Activated CD8-positive, alpha-beta memory T cell treated with anti-CD3 and anti-CD28 coated beads for 1 hour (primary cell): ENCODE data around the gene DCN.

Experiments used
- DNase-seq, 2 donors: peaks; one replicate each; pipeline ENCODE4 v3.0.0-alpha.2; 2020; ENCODE audit warnings: low read depth in 1 of 2; ENCODE audit errors: extremely low read depth in 1 of 2

The DCN gene

DNA sequence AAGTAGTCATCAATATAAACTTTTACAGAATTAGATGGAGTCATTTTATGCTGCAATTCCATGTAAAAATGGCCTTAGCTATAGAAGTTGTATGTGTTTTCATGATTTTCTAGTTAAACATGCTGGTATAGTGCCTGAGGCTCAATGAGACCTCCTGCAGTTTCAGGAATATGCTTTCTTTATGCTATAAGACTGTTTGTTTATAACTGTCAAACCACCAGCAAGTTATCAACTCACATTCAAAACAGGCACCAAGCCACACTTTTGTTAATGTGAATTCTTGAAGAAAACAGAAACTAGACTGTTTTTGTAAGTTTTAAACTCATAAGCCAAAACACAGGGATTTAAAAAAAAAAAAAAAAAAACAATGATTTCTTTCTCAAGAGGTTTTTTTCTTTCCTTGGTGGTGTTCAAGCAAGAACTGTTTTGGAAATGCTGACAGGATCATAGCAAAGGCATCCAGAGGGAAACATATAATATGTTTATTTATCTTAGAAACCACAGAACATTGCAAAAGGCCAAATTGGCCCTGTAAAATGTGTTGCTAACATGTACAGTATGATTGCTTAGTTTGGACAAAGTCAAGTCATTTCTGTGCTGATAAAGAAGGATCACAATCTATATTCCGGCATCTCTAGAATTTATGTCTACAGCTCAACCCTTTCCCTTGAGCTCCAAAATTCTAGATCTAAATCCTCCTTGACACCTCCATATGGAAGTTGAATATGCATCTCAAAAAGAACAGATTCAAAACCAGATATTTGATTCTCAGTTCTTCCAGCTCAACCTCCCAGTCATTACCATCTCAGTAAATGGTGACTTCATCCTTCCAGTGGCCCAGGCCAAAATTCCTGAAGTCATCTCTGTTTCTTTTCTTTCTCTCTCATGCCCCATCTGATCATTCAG lies 42.3 kb downstream of the DCN start:
- DNase-seq = no peak

DNA sequence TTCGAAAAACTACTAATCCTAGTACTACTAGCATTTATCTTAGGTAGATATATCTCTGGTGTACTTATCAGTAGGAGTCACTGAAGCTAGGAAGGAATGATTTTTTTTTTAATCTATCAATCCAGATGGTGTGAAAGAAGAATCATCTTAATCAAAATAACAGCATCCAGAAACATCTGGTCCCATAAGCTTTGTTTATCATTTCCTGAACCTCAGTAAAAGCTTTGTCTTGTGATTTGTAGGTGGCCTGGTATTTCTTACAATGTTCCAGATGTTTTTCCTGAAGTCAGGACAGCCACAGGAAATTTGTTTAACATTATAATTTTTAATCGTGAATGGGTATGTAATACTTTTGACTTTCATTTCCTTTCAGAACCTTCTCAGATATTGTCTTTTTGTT lies 43.3 kb downstream of the DCN start:
- no peak for DNase-seq

DNA sequence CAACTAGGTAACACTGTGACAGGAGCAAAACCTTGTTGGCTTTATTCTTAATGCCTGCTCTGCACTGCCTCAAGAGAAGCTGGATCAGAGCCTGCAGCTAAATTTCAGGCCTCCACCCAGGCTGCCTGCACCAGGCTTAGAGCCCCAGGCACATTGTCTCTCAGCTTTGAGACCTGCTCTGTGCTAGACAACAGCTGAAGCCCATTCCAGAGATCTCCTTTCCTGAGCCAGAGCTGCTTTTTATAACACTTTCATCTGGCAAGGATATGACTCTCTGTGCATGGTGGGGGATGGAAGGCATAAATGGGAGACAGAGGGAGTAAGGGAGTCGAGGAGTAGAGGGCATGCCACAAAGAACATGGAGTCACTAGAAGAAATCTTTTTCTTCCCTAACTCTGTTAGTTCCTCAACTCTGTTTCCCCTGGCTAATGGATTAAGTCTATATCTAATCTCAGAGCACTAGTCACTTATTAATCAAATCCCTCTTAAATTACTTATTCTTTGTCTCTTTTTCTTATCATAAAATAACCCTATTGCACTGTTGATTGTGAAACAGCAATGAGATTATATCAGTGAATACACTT lies 44.2 kb downstream of the DCN start:
- no peak for DNase-seq

DNA sequence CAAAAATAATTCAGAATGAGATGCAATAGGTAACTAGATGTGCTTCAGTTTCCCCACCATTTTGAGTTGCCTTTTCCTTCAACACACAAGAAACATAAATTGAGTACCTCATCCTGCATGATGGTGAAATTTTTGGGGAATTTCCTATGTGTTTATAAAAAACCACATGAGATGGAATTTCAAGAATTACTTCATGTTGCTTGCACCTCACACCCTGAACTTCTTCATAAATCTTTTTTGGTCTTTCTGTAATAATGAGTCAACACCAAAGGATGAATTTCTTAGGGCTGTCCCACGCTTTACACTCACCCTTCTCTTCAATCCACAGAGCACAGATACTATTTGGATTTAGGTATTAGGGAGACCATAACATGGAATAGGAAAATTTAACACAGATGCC lies 48.7 kb downstream of the DCN start:
- DNase-seq = no peak

DNA sequence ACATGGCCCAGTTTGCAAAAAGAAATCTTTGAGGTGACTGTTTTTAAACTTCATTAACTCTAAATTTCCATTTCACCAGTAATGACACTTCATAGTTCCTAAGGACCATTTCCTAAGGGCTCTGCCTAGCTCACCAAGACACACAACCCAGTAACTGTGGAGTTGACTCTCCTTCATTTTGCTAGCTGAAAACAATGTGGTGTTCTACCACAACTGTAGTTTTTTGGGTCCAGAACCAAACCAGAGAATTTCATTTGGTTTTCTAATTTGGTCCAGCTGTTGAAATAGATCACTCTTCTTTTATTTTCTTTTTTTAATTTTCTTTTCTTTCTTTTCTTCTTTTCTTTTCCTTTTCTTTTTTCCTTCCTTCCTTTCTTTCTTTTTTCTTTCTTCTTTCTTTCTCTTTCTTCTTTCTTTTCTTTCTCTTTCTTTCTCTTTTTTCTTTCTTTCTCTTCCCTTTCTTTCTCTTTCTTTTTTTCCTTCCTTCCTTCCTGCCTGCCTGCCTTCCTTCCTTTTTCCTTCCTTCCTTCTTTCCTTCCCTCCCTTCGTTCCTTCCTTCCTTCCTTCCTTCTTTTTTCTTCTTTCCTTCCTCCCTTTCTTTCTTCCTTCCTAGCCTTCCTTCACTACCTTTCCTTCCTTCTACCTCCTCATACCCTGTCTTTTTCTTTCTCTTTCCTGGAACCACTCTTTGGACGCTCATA lies 52.8 kb downstream of the DCN start:
- no peak for DNase-seq

DNA sequence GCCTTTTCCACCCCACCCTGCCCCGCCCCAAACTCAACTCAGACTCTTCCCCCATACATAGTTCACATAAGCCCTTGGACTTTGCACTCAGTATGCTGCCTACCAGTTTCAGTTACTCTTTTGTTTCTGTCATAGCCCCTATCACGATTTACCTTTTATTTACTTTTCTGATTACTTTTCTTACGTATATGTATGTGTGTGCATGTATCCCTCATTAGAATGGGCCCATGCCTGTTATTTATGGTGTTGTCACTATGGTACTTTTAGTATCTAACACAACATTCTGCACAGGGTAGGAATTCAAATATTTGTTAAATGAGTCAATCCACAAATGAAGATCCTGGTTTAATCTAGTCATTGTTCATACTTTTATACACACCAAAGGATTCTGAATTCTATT lies 54.9 kb downstream of the DCN start:
- DNase-seq = no peak

DNA sequence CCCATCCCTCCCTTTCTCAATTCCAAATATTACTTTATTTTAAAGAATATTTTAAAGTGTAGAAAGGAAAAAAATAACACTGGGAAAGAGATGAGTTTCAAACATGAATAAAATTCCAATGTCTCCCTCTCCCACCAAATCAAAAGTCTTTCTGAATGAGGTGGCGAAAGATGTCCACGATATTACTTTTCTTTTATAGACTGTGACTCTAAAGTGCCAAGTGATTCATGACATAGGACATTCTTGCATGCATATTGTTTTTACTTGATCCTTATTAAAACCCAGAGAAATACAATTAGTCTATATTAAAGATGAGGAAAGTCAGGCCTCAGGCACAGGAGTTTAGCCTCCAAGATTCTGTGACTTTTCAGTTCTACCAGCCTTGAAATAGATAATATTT lies 55.3 kb downstream of the DCN start:
- DNase-seq = no peak

DNA sequence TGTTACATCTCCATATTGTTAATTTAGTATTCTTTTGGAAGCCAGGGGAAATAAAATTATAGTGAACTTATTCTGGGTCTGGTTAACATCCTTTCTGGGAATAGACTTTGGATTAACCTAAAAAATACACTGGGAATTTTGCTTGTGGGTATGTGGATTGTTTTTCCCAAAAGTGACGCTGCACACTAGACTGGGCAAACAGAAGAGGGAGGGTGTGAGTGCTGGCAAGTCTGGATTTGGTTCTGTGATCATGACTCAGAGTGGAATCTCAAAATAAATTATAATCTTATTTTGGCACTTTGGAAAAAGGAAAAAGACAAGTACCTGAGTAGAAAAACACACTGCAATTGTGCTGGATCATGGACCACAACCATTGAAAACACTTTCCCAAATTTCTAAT lies 56.1 kb downstream of the DCN start:
- DNase-seq = no peak

DNA sequence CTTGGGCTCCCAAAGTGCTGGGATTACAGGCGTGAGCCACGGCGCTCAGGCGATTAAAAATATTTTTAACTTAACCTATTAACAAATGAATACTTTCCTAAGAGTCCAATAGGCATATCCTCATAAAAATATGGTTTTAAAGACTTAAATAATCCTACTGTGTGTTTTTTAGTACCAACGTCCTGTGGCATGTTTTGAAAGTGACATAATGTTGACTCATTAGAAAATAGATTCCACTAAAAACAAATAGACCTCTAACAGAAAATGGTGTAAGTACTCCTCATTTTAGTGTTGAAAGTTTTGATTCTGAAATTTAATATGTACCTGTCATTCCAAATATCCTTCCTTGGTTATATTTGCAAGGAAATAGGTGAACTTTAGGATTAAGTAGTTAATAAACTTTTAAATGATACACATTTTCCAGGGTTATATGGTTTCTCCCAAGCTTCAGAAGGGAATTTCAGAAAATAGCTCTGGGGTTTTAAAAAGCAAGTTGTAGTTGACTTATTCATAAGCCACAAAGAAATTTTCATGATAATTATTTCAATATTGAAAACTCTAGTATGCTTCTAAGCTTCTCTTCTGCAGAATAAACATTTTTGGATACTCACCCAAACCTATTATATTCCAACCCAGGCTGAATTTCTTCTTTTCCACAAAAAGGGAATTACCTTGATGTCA lies 59.2 kb downstream of the DCN start:
- DNase-seq = no peak

DNA sequence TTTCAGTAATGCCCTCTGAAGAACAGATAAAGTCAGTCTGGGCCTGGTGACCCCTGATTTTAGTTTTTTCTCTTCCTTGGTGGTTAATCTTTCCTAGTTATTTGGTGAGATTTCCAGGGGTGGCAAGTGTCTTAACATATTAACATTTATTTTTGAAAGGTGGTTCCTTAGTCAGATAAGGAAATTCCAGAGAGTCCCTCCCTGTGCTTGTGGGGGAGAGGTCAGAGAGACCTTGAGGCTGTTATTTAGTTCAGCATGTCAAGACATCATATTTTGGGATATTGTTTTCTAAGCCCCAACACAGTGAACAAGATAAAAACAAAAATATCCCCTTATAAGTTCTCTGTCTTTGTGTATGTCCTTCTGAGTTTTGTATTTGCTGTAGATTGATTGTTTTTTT lies 61.8 kb downstream of the DCN start:
- DNase-seq = no peak

DNA sequence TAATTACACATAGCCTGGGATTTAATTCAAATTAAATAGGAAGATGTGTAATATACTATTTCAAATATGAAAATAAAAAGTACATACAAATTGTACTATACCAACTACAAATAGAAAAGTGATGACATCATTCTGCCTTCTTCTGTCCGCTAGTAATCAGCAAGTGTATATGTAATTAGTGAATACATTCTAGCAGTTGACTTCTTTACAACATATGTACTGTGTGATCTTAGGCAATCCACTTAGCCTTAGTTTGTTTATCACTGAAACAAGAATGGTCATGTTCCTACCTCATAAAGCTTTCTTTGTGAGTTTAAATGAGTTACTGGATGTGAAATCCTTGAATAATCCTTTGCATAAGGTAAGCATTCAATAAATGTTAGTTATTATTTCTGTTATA lies 63.5 kb downstream of the DCN start:
- DNase-seq = no peak

DNA sequence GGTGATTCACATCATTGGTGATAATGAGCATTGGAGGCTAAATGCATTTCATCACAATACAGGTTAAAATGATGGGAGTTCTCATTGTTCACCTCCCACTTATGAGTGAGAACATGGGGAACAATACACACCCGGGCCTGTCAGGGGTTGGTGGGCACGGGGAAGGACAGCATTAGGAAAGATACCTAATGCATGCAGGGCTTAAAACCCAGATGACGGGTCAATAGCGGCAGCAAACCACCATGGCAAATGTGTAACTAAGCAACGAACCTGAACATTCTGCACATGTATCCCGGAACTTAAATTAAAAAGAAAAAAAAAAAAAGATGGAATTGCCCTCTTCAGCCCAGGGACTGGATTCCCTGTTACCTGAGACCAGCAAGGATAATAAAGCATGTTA lies 69.0 kb downstream of the DCN start:
- no peak for DNase-seq

DNA sequence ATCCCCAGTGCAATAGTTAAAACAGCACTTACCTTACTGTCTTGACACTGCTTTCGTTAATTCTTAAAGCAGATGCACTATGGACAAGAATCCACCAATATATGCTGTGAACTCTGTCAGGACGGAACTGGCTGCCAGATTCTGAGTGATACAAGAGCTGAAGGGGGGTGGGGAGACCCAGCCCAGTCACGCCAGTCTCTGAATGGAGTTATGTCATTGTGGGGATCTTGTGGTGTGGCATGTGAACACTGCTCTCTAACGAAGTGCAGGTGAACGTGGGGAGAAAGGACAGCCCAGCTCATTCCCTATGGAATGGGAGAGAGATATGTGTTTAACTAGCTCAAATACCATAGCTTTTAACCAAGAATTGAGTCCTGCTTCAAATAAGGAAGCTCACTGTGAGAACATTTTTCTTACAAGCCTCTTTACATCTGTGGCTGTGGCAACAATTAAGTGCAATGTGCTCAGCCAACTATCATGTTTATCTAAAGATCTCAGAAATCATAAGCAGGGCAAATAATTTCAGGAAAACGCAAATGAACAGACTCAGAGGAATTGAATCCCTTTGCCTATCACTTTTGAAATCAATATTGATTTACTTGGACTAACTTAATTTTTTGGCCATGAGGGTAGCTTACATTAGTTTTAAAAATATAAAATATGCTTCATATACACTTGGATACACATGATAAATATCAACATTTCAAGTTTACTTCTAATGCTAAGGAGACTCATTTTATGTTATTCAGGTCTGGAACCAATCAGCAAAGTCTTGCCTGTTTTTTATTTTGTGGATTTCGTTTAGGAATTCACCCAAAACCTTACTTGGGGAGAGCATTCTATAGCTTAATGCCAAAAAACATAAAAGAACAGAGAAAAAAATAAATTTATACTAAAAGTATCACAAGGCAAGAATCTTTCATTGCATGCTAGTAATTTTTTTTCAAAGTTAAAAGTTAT lies 71.0 kb downstream of the DCN start, which contains the start of gene LUM:
Gene LUM, minus strand, starts transcription at position 129 of the 960 bp plus-strand sequence. CDS start 2,515 bp downstream, outside the sequence.
- DNase-seq = no peak

DNA sequence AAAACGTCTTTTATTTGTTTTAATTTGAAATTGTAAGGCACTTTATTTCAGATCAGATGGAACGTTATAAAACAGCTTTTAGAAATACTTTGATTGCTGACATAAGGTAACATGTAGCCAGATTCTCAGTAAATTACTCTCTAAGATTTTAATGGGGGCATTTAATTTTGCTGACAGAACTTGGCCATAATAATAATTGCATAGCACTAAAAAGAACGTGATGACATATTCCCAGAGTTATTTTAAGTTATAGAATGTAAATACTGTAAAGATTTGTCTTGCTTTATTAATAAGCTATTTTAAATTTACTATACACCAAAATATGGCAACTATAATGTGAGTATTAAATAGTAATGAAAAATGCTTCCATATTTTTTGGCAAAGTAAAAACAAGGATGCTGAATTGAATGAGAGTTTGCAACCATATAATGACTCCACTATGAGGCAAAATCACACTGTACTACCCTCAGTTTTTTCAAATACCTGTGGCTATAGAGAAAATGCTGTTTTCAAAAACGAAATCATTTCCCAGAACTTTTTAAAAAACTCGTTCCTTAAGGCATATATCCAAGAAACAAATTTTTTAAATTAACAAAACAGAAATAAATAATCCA lies 72.2 kb downstream of the DCN start:
- DNase-seq = no peak

DNA sequence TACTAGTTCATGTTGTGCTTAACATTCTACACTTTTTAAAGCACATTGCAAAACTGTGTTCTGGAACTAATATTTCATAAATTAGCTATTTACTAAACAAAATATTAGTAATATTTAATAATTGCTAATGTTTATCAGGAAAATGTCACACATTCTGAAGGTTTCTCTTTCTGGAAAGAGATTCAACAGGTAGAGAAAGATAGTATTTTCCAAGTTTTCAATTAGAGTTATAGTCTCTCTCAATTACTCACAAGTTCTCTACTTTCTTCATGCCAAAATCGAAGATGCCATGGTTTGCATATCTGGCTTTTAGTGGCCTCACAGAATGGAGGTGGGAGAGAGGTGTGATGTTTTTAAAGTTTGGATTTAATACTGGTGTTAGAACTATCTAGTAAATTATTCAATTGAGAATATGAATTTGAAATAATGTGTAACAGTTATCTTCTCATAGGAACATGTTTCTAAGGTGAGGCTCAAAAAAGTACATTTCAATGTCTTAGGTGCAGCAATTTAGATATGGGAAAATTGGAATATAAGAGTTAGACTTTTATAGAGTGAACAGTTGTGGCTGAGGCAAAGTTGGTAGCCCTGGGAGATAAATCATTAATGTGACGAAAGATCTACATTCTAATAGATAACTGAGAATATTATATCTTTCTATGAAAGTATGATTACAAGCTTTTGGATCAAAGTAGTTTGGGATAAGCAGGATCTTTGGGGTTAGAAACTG lies 72.9 kb downstream of the DCN start:
- DNase-seq = no peak

DNA sequence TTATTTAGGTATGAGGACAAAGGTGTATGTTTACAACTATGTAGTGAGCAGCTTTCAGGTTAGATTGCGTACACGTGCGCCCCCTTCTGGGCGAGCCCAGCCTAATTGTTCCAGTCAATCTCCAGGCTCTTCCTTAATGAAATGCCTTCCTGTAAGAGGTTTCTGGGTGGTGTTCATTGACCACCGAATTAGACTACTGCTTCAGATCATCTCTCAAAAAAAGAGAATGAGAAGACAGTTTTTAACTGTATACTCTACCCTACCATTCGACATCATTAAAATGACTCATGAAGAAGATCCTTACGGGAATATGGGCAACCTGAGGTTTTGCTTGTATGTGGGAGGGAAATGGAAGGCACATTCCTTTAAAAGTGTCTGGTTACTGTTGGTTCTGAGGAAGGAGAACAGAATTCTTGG lies 73.5 kb downstream of the DCN start:
- no peak for DNase-seq

DNA sequence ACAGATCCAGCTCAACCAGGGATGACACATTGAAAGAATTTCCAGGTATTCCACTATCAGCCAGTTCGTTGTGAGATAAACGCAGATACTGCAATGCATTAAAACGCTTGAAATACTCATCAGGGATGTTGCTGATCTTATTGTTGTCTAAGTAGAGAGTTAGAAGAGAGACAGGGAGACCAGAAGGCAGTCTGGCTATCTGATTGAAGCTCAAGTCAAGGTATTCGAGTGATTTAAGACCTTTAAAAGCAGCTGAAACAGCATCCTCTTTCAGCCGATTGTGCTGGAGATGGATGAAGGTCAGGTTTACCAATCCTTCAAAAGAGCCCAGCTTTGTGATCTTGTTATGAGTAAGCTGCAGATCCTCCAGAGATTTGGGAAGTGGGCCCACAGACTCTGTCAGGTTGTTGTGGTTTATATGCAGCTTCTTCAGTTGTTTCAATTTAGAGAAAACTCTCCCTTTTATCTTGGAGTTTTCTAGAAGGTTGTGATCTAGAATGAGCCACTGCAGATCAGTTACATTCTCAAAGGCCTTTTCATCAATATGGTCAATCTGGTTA lies 74.3 kb downstream of the DCN start:
- DNase-seq = no peak

DNA sequence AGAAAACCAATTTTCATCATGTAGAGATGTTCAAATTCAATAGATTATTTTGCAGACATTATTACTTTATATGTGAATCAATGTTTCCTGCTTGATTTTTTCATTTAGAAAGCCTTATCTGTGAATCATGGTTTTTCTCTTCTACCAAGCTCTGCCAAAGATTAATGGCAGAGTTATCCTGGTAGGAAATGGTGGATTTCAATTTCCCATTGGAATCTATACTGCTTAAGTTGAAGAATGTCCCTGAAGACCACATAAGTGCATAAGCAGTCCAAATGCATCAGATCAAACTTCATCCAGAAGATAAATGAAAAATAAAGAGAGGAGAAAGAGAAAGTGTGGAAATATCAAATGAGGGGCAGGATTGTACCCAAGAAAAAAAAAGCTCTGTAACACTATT lies 76.3 kb downstream of the DCN start:
- no peak for DNase-seq

DNA sequence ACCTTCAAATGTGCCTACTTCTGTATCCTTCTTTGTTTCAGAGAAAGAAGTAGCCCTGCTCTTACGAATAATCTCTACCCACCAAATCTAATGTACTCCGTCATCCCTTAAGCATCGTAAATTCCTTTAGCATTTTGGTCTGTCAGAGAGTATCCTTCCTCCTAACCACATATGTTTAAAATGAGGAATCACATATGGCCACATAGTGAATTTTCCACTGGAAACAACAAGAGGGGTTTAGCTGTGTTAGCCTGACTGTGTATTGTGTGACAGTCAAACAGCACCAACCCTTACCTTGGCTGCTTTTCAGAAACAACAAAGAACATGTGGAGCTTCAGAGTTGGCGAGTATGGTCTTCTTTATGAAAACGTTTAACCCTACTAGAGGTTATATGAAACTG lies 76.8 kb downstream of the DCN start:
- no peak for DNase-seq
